CD14-positive monocyte (primary cell): ENCODE measurements around the gene AMPH. TPM values are rescaled to one million over a fixed set of nuclear protein-coding genes. Genes with fewer than 3 reads are reported as not detected.

ENCODE experiments used
- DNase-seq, 3 donors: peaks; one replicate each; pipeline ENCODE4 v3.0.0-alpha.2; 2011 to 2022
- H2AFZ ChIP-seq: 2 replicates; pipeline ENCODE4 v1.6.0; 2012; ENCODE audit warnings: mild to moderate bottlenecking, low read depth, low read length, inconsistent platforms; ENCODE audit not compliant: insufficient read depth, poor library complexity, severe bottlenecking
- H3K27ac ChIP-seq, 2 donors: 1 replicate in 1 of 2; 2 replicates in 1 of 2; pipeline ENCODE4 v1.5.1; 2012 to 2013; ENCODE audit warnings: low read length in 2 of 2, control low read depth in 1 of 2, inconsistent platforms in 1 of 2, low read depth in 1 of 2, mild to moderate bottlenecking in 1 of 2
- H3K27me3 ChIP-seq, 2 donors: one replicate each; pipeline versions ENCODE4 v1.6.0 to v1.6.1; 2011 to 2013; ENCODE audit warnings: low read length in 2 of 2; ENCODE audit not compliant: control insufficient read depth in 2 of 2, insufficient read depth in 2 of 2
- H3K36me3 ChIP-seq, 2 donors: replicated peaks in 1 of 2; 1 replicate in 1 of 2; 2 replicates in 1 of 2; pipeline versions ENCODE4 v1.5.1 to v1.6.1; 2012 to 2013; ENCODE audit warnings: low read length in 2 of 2, control low read depth in 1 of 2, inconsistent platforms in 1 of 2, mild to moderate bottlenecking in 1 of 2; ENCODE audit not compliant: insufficient read depth in 2 of 2, control insufficient read depth in 1 of 2
- H3K4me1 ChIP-seq, 2 donors: 1 replicate in 1 of 2; 2 replicates in 1 of 2; pipeline versions ENCODE4 v1.5.1 to v1.6.1; 2012 to 2013; ENCODE audit warnings: low read length in 2 of 2, control low read depth in 1 of 2, inconsistent platforms in 1 of 2, mild to moderate bottlenecking in 1 of 2, moderate library complexity in 1 of 2; ENCODE audit not compliant: insufficient read depth in 2 of 2, control insufficient read depth in 1 of 2
- H3K4me2 ChIP-seq: replicated peaks from 2 replicates; pipeline ENCODE3; 2012; ENCODE audit warnings: low read length, moderate library complexity, mild to moderate bottlenecking; ENCODE audit not compliant: poor library complexity, severe bottlenecking; ENCODE audit errors: extremely low read depth
- H3K4me3 ChIP-seq, 3 experiments: fragments of 200-600 bp in 1 of 3; sonication (generic) in 1 of 3; replicated peaks in 1 of 3; 1 replicate in 2 of 3; 2 replicates in 1 of 3; pipeline ENCODE4 v1.5.1; 2011 to 2013; ENCODE audit warnings: low read length in 3 of 3, mild to moderate bottlenecking in 3 of 3, control low read depth in 2 of 3, low read depth in 2 of 3, inconsistent platforms in 1 of 3, moderate library complexity in 1 of 3
- H3K79me2 ChIP-seq: 2 replicates; pipeline ENCODE4 v1.6.0; 2012; ENCODE audit warnings: mild to moderate bottlenecking, control low read depth, inconsistent platforms, low read length, moderate library complexity; ENCODE audit not compliant: insufficient read depth
- H3K9ac ChIP-seq: 2 replicates; pipeline ENCODE4 v1.6.0; 2017; ENCODE audit warnings: low read length, mild to moderate bottlenecking; ENCODE audit not compliant: insufficient read depth, poor library complexity, severe bottlenecking
- H3K9me3 ChIP-seq, 2 donors: replicated peaks in 1 of 2; 1 replicate in 1 of 2; 2 replicates in 1 of 2; pipeline versions ENCODE4 v1.5.1 to v1.6.1; 2012 to 2013; ENCODE audit warnings: low read length in 2 of 2, control low read depth in 1 of 2; ENCODE audit not compliant: control insufficient read depth in 1 of 2, insufficient read depth in 1 of 2
- H4K20me1 ChIP-seq: 2 replicates; pipeline ENCODE4 v1.6.0; 2012; ENCODE audit warnings: mild to moderate bottlenecking, low read length, control low read depth, moderate library complexity; ENCODE audit not compliant: insufficient read depth
- H3K27ac Mint-ChIP-seq, 7 donors: one replicate each; pipeline ENCODE4 v1.8.0; 2020; ENCODE audit warnings: mild to moderate bottlenecking in 7 of 7, mixed read lengths in 7 of 7, moderate library complexity in 6 of 7, inconsistent platforms in 2 of 7
- H3K27me3 Mint-ChIP-seq, 3 donors: one replicate each; pipeline ENCODE4 v1.8.0; 2021 to 2022; ENCODE audit warnings: low read depth in 3 of 3, mild to moderate bottlenecking in 3 of 3, mixed read lengths in 3 of 3, moderate library complexity in 3 of 3, inconsistent platforms in 1 of 3
- H3K36me3 Mint-ChIP-seq, 2 donors: one replicate each; pipeline ENCODE4 v1.8.0; 2020; ENCODE audit warnings: mixed read lengths in 2 of 2, inconsistent platforms in 1 of 2, mild to moderate bottlenecking in 1 of 2
- H3K4me1 Mint-ChIP-seq: one replicate; pipeline ENCODE4 v1.8.0; 2020; ENCODE audit warnings: mild to moderate bottlenecking, mixed read lengths
- H3K4me3 Mint-ChIP-seq, 2 donors: one replicate each; pipeline ENCODE4 v1.8.0; 2020; ENCODE audit warnings: mild to moderate bottlenecking in 2 of 2, mixed read lengths in 2 of 2, moderate library complexity in 1 of 2
- H3K9me3 Mint-ChIP-seq, 7 donors: one replicate each; pipeline ENCODE4 v1.8.0; 2020 to 2022; ENCODE audit warnings: mixed read lengths in 7 of 7, mild to moderate bottlenecking in 6 of 7, moderate library complexity in 6 of 7, inconsistent platforms in 2 of 7
- WGBS: methylation state at CpG from one replicate; pipeline ENCODE4 v1.1.5; 2013; ENCODE audit warnings: missing lambda C conversion rate; ENCODE audit not compliant: insufficient coverage; 5-methylcytosine and 5-hydroxymethylcytosine counted together
- intact Hi-C, 2 donors: fragments of 100-400 bp; cut with micrococcal nuclease; formaldehyde crosslinking; loops; one replicate each; pipeline versions ENCODE4 v1.15.0 to v1.15.1; 2023
- polyA plus RNA-seq, 3 donors: library from polyadenylated mRNA; depleted of rRNA in 1 of 3; unstranded in 2 of 3; stranded (reverse) in 1 of 3; fragments of 300-500 nt in 2 of 3; fragments of >200 nt in 1 of 3; fragmentation: Illumina TruSeq in 2 of 3; gene quantifications; 1 replicate in 2 of 3; 2 replicates in 1 of 3; pipeline ENCODE4 v1.2.3, GENCODE V29; 2012 to 2021
- TF ChIP-seq, protein P1 (sequence below): fragments of 200-600 bp; IDR thresholded peaks from one replicate; pipeline ENCODE4 v1.8.0; 2022; ENCODE audit warnings: antibody characterized with exemption, mild to moderate bottlenecking

Gene AMPH
- polyA plus RNA-seq, 3 donors: 0.61 to 0.96 (median 0.67) TPM

DNA sequence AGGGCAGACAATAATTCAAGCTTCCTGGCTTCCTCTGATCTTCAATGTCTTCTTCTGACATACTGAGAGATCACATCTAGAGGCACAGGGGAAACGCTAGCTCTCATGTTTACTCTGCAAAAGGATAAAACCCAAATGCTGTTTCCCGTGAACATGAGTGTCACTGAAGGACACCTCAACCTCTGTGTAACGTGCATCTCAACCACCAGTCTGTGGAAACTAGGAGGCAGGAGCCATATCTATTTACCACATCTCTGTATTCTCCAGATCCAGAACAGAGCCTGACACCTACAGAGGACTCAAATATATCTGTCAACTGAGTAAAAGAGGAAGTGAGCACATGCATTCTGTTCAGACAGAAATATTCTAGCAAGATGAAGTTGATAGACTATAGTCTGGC is 217.4 kb downstream of the AMPH start:
- Histone ChIP-seq H3K36me3 (no peaks in the 10 kb centered on the region), H3K4me2 (no peak overlapping the region), H2AFZ (peak overlapping the region; percentile 39), H3K9ac (no peak overlapping the region), H3K4me3 (no peak overlapping the region), H3K79me2 (no peaks in the 10 kb centered on the region), H3K27ac (no peak overlapping the region), H3K4me1 (no peaks in the 10 kb centered on the region), H3K27me3 (no peaks in the 10 kb centered on the region), H3K9me3 (no peaks in the 10 kb centered on the region), H4K20me1 (no peaks in the 10 kb centered on the region)
- H3K9me3 Mint-ChIP-seq: no peaks in the 10 kb centered on the region
- intact Hi-C loops: no loop called here
- TF ChIP-seq, protein P1, sequence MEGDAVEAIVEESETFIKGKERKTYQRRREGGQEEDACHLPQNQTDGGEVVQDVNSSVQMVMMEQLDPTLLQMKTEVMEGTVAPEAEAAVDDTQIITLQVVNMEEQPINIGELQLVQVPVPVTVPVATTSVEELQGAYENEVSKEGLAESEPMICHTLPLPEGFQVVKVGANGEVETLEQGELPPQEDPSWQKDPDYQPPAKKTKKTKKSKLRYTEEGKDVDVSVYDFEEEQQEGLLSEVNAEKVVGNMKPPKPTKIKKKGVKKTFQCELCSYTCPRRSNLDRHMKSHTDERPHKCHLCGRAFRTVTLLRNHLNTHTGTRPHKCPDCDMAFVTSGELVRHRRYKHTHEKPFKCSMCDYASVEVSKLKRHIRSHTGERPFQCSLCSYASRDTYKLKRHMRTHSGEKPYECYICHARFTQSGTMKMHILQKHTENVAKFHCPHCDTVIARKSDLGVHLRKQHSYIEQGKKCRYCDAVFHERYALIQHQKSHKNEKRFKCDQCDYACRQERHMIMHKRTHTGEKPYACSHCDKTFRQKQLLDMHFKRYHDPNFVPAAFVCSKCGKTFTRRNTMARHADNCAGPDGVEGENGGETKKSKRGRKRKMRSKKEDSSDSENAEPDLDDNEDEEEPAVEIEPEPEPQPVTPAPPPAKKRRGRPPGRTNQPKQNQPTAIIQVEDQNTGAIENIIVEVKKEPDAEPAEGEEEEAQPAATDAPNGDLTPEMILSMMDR: no peak
- no peak for DNase-seq
- H3K27me3 Mint-ChIP-seq: peaks cover 0 to 1% (median 0%) of the 10 kb centered on the region in 3 donors
- peaks cover 11% of the 10 kb centered on the region for H3K4me1 Mint-ChIP-seq
- 26% methylated on average over 3 of the region's 3 CpGs for WGBS
- H3K27ac Mint-ChIP-seq: no peak overlapping the region
- H3K36me3 Mint-ChIP-seq: no peaks in the 10 kb centered on the region
- H3K4me3 Mint-ChIP-seq: no peak overlapping the region

DNA sequence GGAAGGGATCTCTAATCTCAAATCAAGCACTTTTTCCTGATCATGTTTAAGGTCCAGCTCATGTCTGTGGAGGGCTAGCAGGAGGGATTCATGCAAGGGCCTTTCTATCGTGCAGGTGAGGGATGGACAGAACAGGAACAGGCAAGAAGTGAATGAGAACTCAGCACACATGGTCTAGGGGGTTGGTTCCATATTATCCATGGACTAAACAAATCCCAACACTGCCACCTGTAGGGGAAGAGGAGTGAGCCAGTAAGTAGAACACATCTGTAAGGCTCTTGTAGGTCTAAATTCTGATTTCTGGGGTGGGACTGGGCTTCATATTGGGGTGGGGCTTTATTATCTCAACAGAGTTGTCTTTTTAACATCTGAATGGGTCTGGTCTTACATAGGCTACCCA is 219.8 kb downstream of the AMPH start:
- H3K9ac ChIP-seq: no peak overlapping the region
- no peaks in the 10 kb centered on the region for H3K4me1 ChIP-seq
- H3K9me3 ChIP-seq: no peaks in the 10 kb centered on the region
- no peaks in the 10 kb centered on the region for H3K36me3 Mint-ChIP-seq
- H3K4me3 Mint-ChIP-seq: no peak overlapping the region
- intact Hi-C loops: no loop called here
- H3K27me3 Mint-ChIP-seq: peaks cover 0 to 2% (median 0%) of the 10 kb centered on the region in 3 donors
- peaks cover 0 to 2% (median 0%) of the 10 kb centered on the region in 7 donors for H3K9me3 Mint-ChIP-seq
- no peaks in the 10 kb centered on the region for H3K27me3 ChIP-seq
- H3K36me3 ChIP-seq: no peaks in the 10 kb centered on the region
- no peak overlapping the region for H3K4me3 ChIP-seq
- peaks cover 11% of the 10 kb centered on the region for H3K4me1 Mint-ChIP-seq
- no peak overlapping the region for H3K27ac ChIP-seq
- no peak overlapping the region for H3K4me2 ChIP-seq
- no peaks in the 10 kb centered on the region for H4K20me1 ChIP-seq
- TF ChIP-seq, protein P1: peak; percentile 17
- DNase-seq: peak in 1 of 3 donors; percentile 11
- no peak overlapping the region for H2AFZ ChIP-seq
- H3K79me2 ChIP-seq: no peaks in the 10 kb centered on the region
- WGBS: no CpG with 5 or more reads among the region's 1 CpG
- peak overlapping the region in 1 of 7 donors; percentile 29 for H3K27ac Mint-ChIP-seq
